Measurements from ENCODE around the gene PDLIM3.

Gene PDLIM3

GRCh38 chr4:185465707-185466106, 69.6 kb downstream of the PDLIM3 start:
- FAIRE-seq: no peak

GRCh38 chr4:185464887-185465286, 70.4 kb downstream of the PDLIM3 start:
- no peak for TF ChIP-seq CTCF (IDR thresholded peaks at IDR 0.05; ENCODE audit: insufficient read depth, missing control alignments)
- FAIRE-seq (peak; percentile 11), DNase-seq (ENCODE audit: insufficient read length, low spot score) (no peak)

More at GRCh38 chr4:185465707-185466106, 69.6 kb downstream of the PDLIM3 start:
- no peak for TF ChIP-seq CTCF (IDR thresholded peaks at IDR 0.05; ENCODE audit: insufficient read depth, missing control alignments)
- no peak for DNase-seq (ENCODE audit: insufficient read length, low spot score)

- DNase-seq (ENCODE audit: insufficient read length, low spot score) (no peak), FAIRE-seq (no peak)
- TF ChIP-seq CTCF (IDR thresholded peaks at IDR 0.05; ENCODE audit: insufficient read depth, missing control alignments): no peak
Measured at GRCh38 chr4:185464183-185464582, 71.1 kb downstream of the PDLIM3 start.

DNA sequence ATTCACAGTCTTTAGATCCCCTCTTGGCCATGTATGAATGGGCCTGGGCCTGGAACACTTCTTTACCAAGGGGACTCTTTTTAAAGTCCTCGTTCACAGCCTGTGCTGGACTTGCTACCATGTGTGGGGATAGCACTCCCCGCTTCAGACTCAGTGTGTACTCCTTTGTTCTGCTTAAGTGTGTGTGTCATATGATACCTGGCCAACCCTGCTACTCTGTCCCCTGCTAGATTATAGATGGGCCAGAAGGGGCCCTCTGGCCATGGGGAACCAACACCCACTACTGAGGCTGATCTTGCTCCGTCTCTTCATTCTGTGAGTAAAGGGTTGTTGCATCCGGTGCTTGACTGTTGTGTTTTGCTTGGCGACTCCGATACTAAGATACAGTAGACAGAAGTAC, 71.8 kb downstream of the PDLIM3 start:
- DNase-seq (ENCODE audit: insufficient read length, low spot score) (no peak), FAIRE-seq (no peak)
- no peak for TF ChIP-seq CTCF (IDR thresholded peaks at IDR 0.05; ENCODE audit: insufficient read depth, missing control alignments)

DNA sequence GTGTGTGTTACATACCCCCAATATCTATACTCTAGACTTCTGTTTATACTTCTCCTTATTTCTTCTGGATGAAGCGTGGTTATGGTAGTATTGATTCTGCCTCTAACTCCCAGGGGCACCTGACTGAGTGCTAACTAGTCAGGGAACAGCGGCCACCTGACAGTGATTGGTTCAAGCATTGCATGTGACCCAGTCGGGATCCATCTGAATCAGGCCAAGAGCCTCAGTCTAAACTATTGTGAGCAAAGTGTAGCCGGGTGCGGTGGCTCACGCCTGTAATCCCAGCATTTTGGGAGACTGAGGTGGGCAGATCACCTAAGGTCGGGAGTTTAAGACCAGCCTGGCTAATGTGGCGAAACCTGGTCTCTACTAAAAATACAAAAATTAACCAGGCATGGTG, 73.7 kb downstream of the PDLIM3 start:
- DNase-seq (ENCODE audit: insufficient read length, low spot score): no peak
- no peak for TF ChIP-seq CTCF (IDR thresholded peaks at IDR 0.05; ENCODE audit: insufficient read depth, missing control alignments)
- FAIRE-seq: no peak

GRCh38 chr4:185457136-185457535, 78.2 kb downstream of the PDLIM3 start:
- no peak for DNase-seq (ENCODE audit: insufficient read length, low spot score)
- peak; percentile 72 for FAIRE-seq
- TF ChIP-seq CTCF (IDR thresholded peaks at IDR 0.05; ENCODE audit: insufficient read depth, missing control alignments): no peak

- TF ChIP-seq CTCF (IDR thresholded peaks at IDR 0.05; ENCODE audit: insufficient read depth, missing control alignments): no peak
- FAIRE-seq: no peak
- no peak for DNase-seq (ENCODE audit: insufficient read length, low spot score)
Measured at GRCh38 chr4:185456131-185456530, 79.2 kb downstream of the PDLIM3 start.
